Testis (tissue), 3 donors: ENCODE data around the gene CCDC60. TPM values are rescaled to one million over a fixed set of nuclear protein-coding genes. Genes with fewer than 3 reads are reported as not detected.
"Not testable (repeated sequence)": the region's sequence is repeated elsewhere in the genome, so short reads cannot be mapped to it uniquely, and the experiment has no call there.

Source experiments
- DNase-seq: peaks from one replicate; pipeline ENCODE4 v3.0.0-alpha.2; 2019
- H3K27ac ChIP-seq, 2 donors: fragments of 200-600 bp; sonication (generic); one replicate each; pipeline ENCODE4 v1.5.1; 2019
- H3K27me3 ChIP-seq: fragments of 200-600 bp; sonication (generic); one replicate; pipeline ENCODE4 v1.5.1; 2019
- H3K36me3 ChIP-seq: fragments of 200-600 bp; sonication (generic); one replicate; pipeline ENCODE4 v1.5.1; 2017; ENCODE audit warnings: low read depth; ENCODE audit errors: missing control alignments
- H3K4me1 ChIP-seq: fragments of 200-600 bp; sonication (generic); one replicate; pipeline ENCODE4 v1.5.1; 2019
- H3K4me3 ChIP-seq, 2 donors: fragments of 200-600 bp; sonication (generic); one replicate each; pipeline ENCODE4 v1.5.1; 2017 to 2019
- H3K9me3 ChIP-seq: fragments of 200-600 bp; sonication (generic); one replicate; pipeline ENCODE4 v1.5.1; 2017
- POLR2A ChIP-seq: fragments of 450-650 bp; IDR thresholded peaks from one replicate; pipeline ENCODE4 v1.6.1; 2017; ENCODE audit warnings: antibody characterized with exemption, mild to moderate bottlenecking, moderate library complexity
- whole genome bisulfite sequencing, 2 donors: methylation state at CpG; one replicate each; pipeline ENCODE4 v1.1.5; 2018; 5-methylcytosine and 5-hydroxymethylcytosine counted together
- intact Hi-C: fragments of 100-400 bp; cut with DNase I; formaldehyde crosslinking; loops from one replicate; pipeline ENCODE4 v1.15.1; 2023; ENCODE audit warnings: low total_unique reads
- polyA plus RNA-seq: library from polyadenylated mRNA; stranded (reverse); fragments of 350-450 nt; fragmentation: Illumina TruSeq; extraction: RNeasy Lipid Tissue Mini Kit (QIAGEN cat#74804); gene quantifications from one replicate; pipeline ENCODE4 v1.2.3, GENCODE V29; 2014; ENCODE audit warnings: low read depth, low replicate concordance; ENCODE audit not compliant: insufficient read depth
- total RNA-seq, 2 donors: library from RNA; depleted of rRNA; stranded (reverse); fragments of >200 nt; gene quantifications; one replicate each; pipeline ENCODE4 v1.2.3, GENCODE V29; 2016
- TF ChIP-seq, protein P1 (sequence below), 3 experiments: fragments of 450-650 bp in 2 of 3; fragments of 200-600 bp in 1 of 3; sonication (generic) in 1 of 3; IDR thresholded peaks; one replicate each; pipeline ENCODE4 v1.5.1; 2016 to 2019; ENCODE audit warnings: antibody characterized with exemption in 3 of 3, mild to moderate bottlenecking in 2 of 3, moderate library complexity in 1 of 3

CCDC60 gene
- total and polyA plus RNA-seq, 3 donors from 2014 or later, result 5.7 to 35.6 (median 11.4) TPM

DNA sequence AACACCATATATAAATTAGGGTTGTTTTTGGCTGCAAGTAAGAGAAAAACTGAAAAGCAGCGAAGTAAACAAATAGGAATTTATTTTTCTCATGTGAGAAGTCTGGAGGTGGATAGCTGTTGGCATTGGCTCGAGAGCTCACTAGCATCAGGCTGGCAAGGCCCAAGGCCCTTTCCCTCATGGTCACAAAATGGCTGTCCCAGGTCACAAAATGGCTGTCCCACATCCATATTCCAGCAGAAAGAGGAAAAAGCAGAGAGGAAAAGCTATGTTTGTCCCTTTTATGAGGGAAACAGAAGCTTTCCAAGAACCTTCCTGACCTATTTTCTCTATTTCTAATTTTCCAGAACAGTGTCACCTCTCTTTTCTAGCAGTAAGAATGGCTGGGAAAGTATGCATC, 7.5 kb downstream of the CCDC60 start:
- no peak for DNase-seq
- no peaks in the 10 kb centered on the region for H3K4me1 ChIP-seq
- TF ChIP-seq, protein P1, sequence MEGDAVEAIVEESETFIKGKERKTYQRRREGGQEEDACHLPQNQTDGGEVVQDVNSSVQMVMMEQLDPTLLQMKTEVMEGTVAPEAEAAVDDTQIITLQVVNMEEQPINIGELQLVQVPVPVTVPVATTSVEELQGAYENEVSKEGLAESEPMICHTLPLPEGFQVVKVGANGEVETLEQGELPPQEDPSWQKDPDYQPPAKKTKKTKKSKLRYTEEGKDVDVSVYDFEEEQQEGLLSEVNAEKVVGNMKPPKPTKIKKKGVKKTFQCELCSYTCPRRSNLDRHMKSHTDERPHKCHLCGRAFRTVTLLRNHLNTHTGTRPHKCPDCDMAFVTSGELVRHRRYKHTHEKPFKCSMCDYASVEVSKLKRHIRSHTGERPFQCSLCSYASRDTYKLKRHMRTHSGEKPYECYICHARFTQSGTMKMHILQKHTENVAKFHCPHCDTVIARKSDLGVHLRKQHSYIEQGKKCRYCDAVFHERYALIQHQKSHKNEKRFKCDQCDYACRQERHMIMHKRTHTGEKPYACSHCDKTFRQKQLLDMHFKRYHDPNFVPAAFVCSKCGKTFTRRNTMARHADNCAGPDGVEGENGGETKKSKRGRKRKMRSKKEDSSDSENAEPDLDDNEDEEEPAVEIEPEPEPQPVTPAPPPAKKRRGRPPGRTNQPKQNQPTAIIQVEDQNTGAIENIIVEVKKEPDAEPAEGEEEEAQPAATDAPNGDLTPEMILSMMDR (IDR thresholded peaks at IDR 0.05), result no peak
- TF ChIP-seq POLR2A, result no peak
- WGBS, 2 donors, result 85 to 89% methylated on average over 2 of the region's 2 CpGs
- H3K27ac ChIP-seq, result no peak overlapping the region
- no peaks in the 10 kb centered on the region for H3K9me3 ChIP-seq
- no peaks in the 10 kb centered on the region for H3K27me3 ChIP-seq
- H3K36me3 ChIP-seq, result no peaks in the 10 kb centered on the region
- intact Hi-C loops, result no loop called here
- H3K4me3 ChIP-seq, result no peak overlapping the region

DNA sequence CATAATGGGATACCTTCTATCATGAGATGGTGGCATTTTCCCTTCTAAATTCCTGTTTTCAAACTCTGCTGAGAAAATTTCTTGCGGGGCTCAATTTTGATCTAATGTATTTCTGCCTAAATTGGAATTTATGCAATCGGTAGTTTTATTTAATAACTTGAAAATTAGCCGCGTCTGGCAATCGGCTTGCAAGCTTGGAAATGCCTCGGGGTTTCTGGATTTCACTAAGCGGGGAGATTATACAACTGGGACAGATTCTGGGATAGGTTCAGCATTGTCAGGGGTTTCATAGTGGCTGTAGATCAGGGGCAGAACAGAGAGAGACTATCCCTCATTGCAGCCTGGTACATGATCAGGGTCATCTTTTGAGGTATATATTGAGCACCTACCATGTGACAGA, 8.6 kb downstream of the CCDC60 start:
- Histone ChIP-seq H3K4me1 (no peaks in the 10 kb centered on the region), H3K4me3 (no peak overlapping the region), H3K27ac (no peak overlapping the region), H3K9me3 (no peaks in the 10 kb centered on the region), H3K27me3 (no peaks in the 10 kb centered on the region), H3K36me3 (no peaks in the 10 kb centered on the region)
- intact Hi-C loops, result no loop called here
- no peak for DNase-seq
- 96% methylated on average over 7 of the region's 7 CpGs for WGBS, 2 donors
- TF ChIP-seq POLR2A, result no peak
- TF ChIP-seq, protein P1 (IDR thresholded peaks at IDR 0.05), result no peak

DNA sequence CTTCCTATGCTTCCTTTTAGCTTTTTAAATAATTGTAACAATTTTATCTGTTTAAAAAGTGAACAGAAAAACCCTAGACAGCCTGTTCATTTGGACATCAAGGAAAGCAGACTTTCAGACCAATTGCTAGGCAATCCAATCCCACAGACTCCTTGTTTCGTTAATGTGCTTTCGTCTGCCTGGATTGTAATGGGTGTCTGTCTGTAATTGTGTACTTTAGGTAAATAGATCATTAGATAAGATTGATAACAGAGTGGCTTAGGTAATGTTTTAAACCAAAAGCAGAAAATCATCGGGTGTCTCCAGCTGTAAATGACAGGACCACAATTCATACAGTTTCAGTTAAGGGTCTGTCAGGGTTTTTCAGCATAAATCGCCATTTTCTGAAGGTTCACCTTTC, 19.6 kb downstream of the CCDC60 start:
- no peak overlapping the region for H3K4me3 ChIP-seq
- TF ChIP-seq POLR2A, result no peak
- TF ChIP-seq, protein P1 (IDR thresholded peaks at IDR 0.05), result no peak
- intact Hi-C loops, result no loop called here
- 54 to 56% methylated on average over 4 of the region's 4 CpGs for WGBS, 2 donors
- H3K36me3 ChIP-seq, result no peaks in the 10 kb centered on the region
- H3K9me3 ChIP-seq, result no peaks in the 10 kb centered on the region
- H3K4me1 ChIP-seq, result no peaks in the 10 kb centered on the region
- DNase-seq, result no peak
- no peaks in the 10 kb centered on the region for H3K27me3 ChIP-seq
- no peak overlapping the region for H3K27ac ChIP-seq

DNA sequence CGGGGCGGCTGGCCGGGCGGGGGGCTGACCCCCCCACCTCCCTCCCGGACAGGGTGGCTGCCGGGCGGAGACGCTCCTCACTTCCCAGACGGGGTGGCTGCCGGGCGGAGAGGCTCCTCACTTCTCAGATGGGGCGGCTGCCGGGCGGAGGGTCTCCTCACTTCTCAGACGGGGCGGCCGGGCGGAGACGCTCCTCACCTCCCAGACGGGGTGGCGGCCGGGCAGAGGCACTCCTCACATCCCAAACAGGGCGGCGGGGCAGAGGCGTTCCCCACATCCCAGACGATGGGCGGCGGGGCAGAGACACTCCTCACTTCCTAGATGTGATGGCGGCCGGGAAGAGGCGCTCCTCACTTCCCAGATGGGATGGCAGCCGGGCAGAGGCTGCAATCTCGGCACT, 25.8 kb downstream of the CCDC60 start:
- H3K36me3 ChIP-seq, H3K4me1 ChIP-seq, H3K27ac ChIP-seq, DNase-seq, H3K4me3 ChIP-seq, H3K9me3 ChIP-seq, H3K27me3 ChIP-seq, intact Hi-C loops: not testable (repeated sequence)
- 85% methylated on average over 32 of the region's 33 CpGs; no CpG with 5 or more reads in 1 of the 2 donors for WGBS, 2 donors

DNA sequence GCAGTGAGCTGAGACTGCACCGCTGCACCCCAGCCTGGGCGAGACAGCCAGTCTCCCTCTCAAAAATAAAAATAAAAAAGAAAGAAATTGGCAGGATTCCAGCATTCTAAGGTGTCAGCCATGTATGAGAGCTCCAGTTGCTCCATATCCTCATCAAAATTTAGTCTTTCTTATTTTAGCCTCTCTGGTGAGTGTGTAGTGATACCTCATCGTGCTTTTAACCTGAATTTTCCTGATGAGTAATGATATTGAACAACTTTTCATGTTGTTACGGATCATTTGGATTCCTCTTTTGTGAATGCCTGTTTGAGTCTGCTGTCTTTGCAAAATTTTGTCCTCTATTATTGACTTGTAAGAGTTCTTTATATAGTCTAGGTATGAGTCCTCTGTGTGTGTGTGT, 28.5 kb downstream of the CCDC60 start:
- intact Hi-C loops, result no loop called here

More for the DNA sequence above, 28.5 kb downstream of the CCDC60 start:
- no peak for DNase-seq
- no peak for TF ChIP-seq POLR2A
- TF ChIP-seq, protein P1 (IDR thresholded peaks at IDR 0.05), result no peak
- Histone ChIP-seq H3K36me3 (no peaks in the 10 kb centered on the region), H3K4me3 (no peak overlapping the region), H3K9me3 (no peaks in the 10 kb centered on the region), H3K27me3 (no peaks in the 10 kb centered on the region), H3K4me1 (no peaks in the 10 kb centered on the region), H3K27ac (no peak overlapping the region)
- 87 to 89% methylated on average over 4 of the region's 4 CpGs for WGBS, 2 donors
